B cell (primary cell): ENCODE data around the gene COL4A1.

Experiments
- EZH2 ChIP-seq: IDR thresholded peaks from 2 replicates; pipeline ENCODE4 v1.6.1; 2012; ENCODE audit warnings: borderline replicate concordance, low read depth, mild to moderate bottlenecking, moderate library complexity, low read length; ENCODE audit not compliant: insufficient read depth, poor library complexity, severe bottlenecking
- TF ChIP-seq, protein P1 (sequence below): fragments of 200-600 bp; IDR thresholded peaks from one replicate; pipeline ENCODE4 v1.8.0; 2022; ENCODE audit warnings: antibody characterized with exemption, mild to moderate bottlenecking

- TF ChIP-seq, protein P1, sequence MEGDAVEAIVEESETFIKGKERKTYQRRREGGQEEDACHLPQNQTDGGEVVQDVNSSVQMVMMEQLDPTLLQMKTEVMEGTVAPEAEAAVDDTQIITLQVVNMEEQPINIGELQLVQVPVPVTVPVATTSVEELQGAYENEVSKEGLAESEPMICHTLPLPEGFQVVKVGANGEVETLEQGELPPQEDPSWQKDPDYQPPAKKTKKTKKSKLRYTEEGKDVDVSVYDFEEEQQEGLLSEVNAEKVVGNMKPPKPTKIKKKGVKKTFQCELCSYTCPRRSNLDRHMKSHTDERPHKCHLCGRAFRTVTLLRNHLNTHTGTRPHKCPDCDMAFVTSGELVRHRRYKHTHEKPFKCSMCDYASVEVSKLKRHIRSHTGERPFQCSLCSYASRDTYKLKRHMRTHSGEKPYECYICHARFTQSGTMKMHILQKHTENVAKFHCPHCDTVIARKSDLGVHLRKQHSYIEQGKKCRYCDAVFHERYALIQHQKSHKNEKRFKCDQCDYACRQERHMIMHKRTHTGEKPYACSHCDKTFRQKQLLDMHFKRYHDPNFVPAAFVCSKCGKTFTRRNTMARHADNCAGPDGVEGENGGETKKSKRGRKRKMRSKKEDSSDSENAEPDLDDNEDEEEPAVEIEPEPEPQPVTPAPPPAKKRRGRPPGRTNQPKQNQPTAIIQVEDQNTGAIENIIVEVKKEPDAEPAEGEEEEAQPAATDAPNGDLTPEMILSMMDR: no peak
- TF ChIP-seq EZH2: no peak
Observed at GRCh38 chr13:110336681-110337080, 29.7 kb upstream of the COL4A1 start.
